Activated T-helper 2 cell treated with anti-CD3 and anti-CD28 coated beads, Interferon-gamma antibody, Interleukin-2, Interleukin-4, amounts not matched to agents 10 μg/mL and 5 μg/mL and 100 μg/mL, durations not matched to agents 14 hours and 24 hours and 36 hours (primary cell): ENCODE results near the gene WDR20. TPM values are rescaled to one million over a fixed set of nuclear protein-coding genes. Genes with fewer than 3 reads are reported as not detected.
A peak's percentile ranks its signal among the peaks of the same experiment; 100 is the strongest.
"Not testable (repeated sequence)": the region's sequence is repeated elsewhere in the genome, so short reads cannot be mapped to it uniquely, and the experiment has no call there.

ENCODE experiments used
- DNase-seq: peaks from one replicate; pipeline ENCODE4 v3.0.0; 2021; ENCODE audit warnings: low spot score
- H3K27ac Mint-ChIP-seq: one replicate; pipeline ENCODE4 v1.8.0; 2021; ENCODE audit warnings: mixed read lengths
- H3K27me3 Mint-ChIP-seq: one replicate; pipeline ENCODE4 v1.8.0; 2021; ENCODE audit warnings: low read depth, mixed read lengths
- H3K36me3 Mint-ChIP-seq: one replicate; pipeline ENCODE4 v1.8.0; 2021; ENCODE audit warnings: low read depth, mixed read lengths
- H3K4me1 Mint-ChIP-seq: one replicate; pipeline ENCODE4 v1.8.0; 2021; ENCODE audit warnings: low read depth, mixed read lengths
- H3K4me3 Mint-ChIP-seq: one replicate; pipeline ENCODE4 v1.8.0; 2021; ENCODE audit warnings: low read depth, mild to moderate bottlenecking, moderate library complexity, mixed read lengths
- H3K9me3 Mint-ChIP-seq: one replicate; pipeline ENCODE4 v1.8.0; 2021; ENCODE audit warnings: mixed read lengths
- intact Hi-C: fragments of 100-400 bp; cut with micrococcal nuclease; formaldehyde crosslinking; loops from one replicate; pipeline ENCODE4 v1.15.1; 2023
- total RNA-seq: library from RNA; stranded (reverse); gene quantifications from 2 replicates; pipeline ENCODE4 v1.2.3, GENCODE V29; 2022

WDR20 gene, protein sequence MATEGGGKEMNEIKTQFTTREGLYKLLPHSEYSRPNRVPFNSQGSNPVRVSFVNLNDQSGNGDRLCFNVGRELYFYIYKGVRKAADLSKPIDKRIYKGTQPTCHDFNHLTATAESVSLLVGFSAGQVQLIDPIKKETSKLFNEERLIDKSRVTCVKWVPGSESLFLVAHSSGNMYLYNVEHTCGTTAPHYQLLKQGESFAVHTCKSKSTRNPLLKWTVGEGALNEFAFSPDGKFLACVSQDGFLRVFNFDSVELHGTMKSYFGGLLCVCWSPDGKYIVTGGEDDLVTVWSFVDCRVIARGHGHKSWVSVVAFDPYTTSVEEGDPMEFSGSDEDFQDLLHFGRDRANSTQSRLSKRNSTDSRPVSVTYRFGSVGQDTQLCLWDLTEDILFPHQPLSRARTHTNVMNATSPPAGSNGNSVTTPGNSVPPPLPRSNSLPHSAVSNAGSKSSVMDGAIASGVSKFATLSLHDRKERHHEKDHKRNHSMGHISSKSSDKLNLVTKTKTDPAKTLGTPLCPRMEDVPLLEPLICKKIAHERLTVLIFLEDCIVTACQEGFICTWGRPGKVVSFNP
- 35.3 and 37.0 TPM in 2 replicates for total RNA-seq

- peak within 1 kb of the TSS; percentile 94 for H3K4me3 Mint-ChIP-seq
- peaks cover 9% of the 10 kb centered on the region for H3K36me3 Mint-ChIP-seq
- no peaks in the 10 kb centered on the region for H3K27me3 Mint-ChIP-seq
- H3K4me1 Mint-ChIP-seq: peaks cover 17% of the 10 kb centered on the region
- peak; percentile 98 for DNase-seq
- peak within 1 kb of the TSS; percentile 94 for H3K27ac Mint-ChIP-seq
- intact Hi-C loops: loop anchor here (1.0 to 5.0 kb wide), 7 partner anchors 43 to 178 kb away; partner anchors contain the start of genes DYNC1H1, HSP90AA1, MOK and ZNF839
- H3K9me3 Mint-ChIP-seq: no peaks in the 10 kb centered on the region
These were observed at the start of gene WDR20 for GRCh38 chr14:102139286-102140026. Gene WDR20, plus strand, starts transcription at chr14:102139897. Its CDS starts 27 bp downstream, at chr14:102139924.

GRCh38 chr14:102090713-102091112, 49.0 kb upstream of the WDR20 start:
- Mint-ChIP-seq H3K4me1 (peaks cover 25% of the 10 kb centered on the region), H3K9me3 (no peaks in the 10 kb centered on the region), H3K27me3 (no peaks in the 10 kb centered on the region), H3K27ac (no peak overlapping the region), H3K4me3 (no peak overlapping the region), H3K36me3 (peaks cover 6% of the 10 kb centered on the region)
- DNase-seq: no peak
- intact Hi-C loops: no loop called here

- no peak overlapping the region for H3K27ac Mint-ChIP-seq
- no peaks in the 10 kb centered on the region for H3K27me3 Mint-ChIP-seq
- no peaks in the 10 kb centered on the region for H3K9me3 Mint-ChIP-seq
- no peak for DNase-seq
- no peak overlapping the region for H3K4me3 Mint-ChIP-seq
- peaks cover 28% of the 10 kb centered on the region for H3K4me1 Mint-ChIP-seq
- H3K36me3 Mint-ChIP-seq: no peaks in the 10 kb centered on the region
- intact Hi-C loops: no loop called here
These were observed 46.9 kb upstream of the WDR20 start for GRCh38 chr14:102092806-102093205.

DNA sequence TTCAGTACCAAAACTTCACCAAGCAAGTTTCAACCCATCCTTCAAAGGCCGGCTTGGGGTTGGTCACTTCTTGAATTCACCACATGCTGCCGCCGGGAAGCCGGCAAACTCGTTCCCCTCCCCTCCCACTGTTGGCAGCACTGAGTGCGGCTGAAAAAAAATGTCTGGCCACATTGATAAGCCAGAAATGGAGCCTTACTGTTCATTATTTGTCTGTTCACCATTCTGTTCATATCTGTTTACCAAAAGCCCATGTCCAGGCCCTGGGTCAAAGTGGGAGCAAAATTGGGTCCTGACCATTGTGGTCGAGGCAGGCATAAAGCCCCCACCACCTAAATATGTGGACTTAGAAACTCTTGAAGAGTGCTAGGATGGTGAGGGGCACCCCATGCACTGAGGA, 45.6 kb upstream of the WDR20 start:
- intact Hi-C loops: loop anchor here (2.0 kb wide), 1 partner anchor 45 kb away; the partner anchor contains the start of gene WDR20
- Mint-ChIP-seq H3K4me1 (peaks cover 19% of the 10 kb centered on the region), H3K4me3 (no peak overlapping the region), H3K27me3 (no peaks in the 10 kb centered on the region), H3K27ac (no peak overlapping the region), H3K36me3 (no peaks in the 10 kb centered on the region), H3K9me3 (no peaks in the 10 kb centered on the region)
- no peak for DNase-seq

DNA sequence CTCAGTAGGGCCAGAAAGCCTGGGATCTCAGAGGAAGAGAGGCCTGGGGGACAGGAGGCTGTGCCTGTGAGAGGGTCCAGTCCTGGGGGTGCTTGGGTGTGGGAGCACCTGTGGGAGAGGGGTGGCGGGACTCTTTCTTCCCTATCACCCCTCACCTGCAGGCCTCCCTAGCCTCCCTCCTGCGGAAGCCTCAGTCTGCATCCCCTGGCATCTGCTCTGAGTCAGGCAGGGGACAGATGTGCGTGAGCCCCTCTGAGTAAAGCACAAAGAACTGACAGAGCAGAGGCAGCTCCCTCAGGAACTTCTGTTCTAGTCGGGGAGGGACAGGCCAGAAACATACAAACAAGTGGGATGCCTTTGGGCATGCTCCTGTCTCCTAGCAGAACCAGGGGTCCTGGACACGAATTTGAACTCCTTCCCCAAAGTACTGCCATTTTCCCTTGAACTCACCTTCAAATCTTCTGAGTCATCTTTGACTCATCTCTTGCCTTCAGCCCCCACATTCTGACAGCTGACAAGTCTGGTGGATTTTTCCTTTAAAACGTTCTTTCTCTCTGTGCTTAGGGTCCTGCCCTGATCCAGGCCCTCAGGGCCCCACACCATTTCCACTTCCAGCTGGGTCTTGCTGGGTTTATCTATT, 44.3 kb upstream of the WDR20 start:
- Mint-ChIP-seq H3K27ac (no peak overlapping the region), H3K36me3 (no peaks in the 10 kb centered on the region), H3K4me1 (peaks cover 13% of the 10 kb centered on the region), H3K4me3 (no peak overlapping the region), H3K27me3 (no peaks in the 10 kb centered on the region), H3K9me3 (no peaks in the 10 kb centered on the region)
- intact Hi-C loops: loop anchor here (2.0 to 5.0 kb wide), 2 partner anchors 43 to 388 kb away; partner anchors contain the start of gene WDR20
- DNase-seq: no peak

DNA sequence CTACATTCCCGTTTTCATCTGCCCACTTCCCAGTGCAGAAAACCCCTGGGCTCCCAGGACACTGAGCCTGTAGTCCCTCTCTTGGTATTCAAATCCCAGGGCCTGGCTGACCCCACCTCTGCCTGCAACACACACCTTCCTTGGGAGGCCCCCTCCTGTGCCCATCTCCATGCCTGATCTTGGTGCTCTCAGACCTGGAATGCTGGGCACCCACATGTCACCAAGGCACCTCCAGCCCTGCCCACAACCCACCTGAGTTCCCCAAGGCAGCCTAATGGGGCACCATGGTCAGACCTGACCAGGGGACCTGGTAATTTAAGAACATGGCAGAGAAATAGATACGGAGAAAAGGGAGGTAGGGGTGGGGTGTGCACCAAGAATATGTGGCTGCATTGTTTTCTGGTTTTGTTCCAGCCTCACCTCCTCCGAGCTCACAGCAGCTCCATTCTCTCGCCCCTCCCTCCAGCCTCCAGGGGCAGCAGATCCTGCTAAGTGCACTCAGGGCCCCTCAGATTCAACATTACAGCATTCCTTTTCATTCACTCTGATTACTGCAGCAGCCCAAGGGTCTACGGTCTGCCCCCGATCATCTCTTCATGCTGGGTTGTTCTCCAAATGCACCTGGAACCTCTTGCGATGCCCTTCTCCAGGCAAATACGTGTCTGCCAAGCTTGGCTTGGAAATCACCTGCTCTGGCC, 43.7 kb upstream of the WDR20 start:
- H3K4me3 Mint-ChIP-seq: no peak overlapping the region
- H3K9me3 Mint-ChIP-seq: no peaks in the 10 kb centered on the region
- H3K27me3 Mint-ChIP-seq: no peaks in the 10 kb centered on the region
- peaks cover 13% of the 10 kb centered on the region for H3K4me1 Mint-ChIP-seq
- no peak overlapping the region for H3K27ac Mint-ChIP-seq
- H3K36me3 Mint-ChIP-seq: no peaks in the 10 kb centered on the region
- no peak for DNase-seq
- intact Hi-C loops: loop anchor here (1.0 to 5.0 kb wide), 4 partner anchors 8 to 389 kb away; partner anchors contain the start of gene WDR20

GRCh38 chr14:102096569-102097188, 43.0 kb upstream of the WDR20 start:
- intact Hi-C loops: loop anchor here (1.0 to 5.0 kb wide), 3 partner anchors 8 to 389 kb away; no protein-coding TSS in a partner anchor
- H3K27me3 Mint-ChIP-seq: no peaks in the 10 kb centered on the region
- H3K4me3 Mint-ChIP-seq: no peak overlapping the region
- peak; percentile 35 for DNase-seq
- H3K9me3 Mint-ChIP-seq: no peaks in the 10 kb centered on the region
- no peaks in the 10 kb centered on the region for H3K36me3 Mint-ChIP-seq
- no peak overlapping the region for H3K27ac Mint-ChIP-seq
- H3K4me1 Mint-ChIP-seq: peaks cover 13% of the 10 kb centered on the region

GRCh38 chr14:102097441-102098135, 42.1 kb upstream of the WDR20 start:
- Mint-ChIP-seq H3K9me3 (no peaks in the 10 kb centered on the region), H3K4me3 (no peak overlapping the region), H3K27ac (no peak overlapping the region), H3K4me1 (peaks cover 13% of the 10 kb centered on the region), H3K27me3 (no peaks in the 10 kb centered on the region), H3K36me3 (no peaks in the 10 kb centered on the region)
- no peak for DNase-seq
- intact Hi-C loops: loop anchor here (5.0 kb wide), 1 partner anchor 390 kb away; no protein-coding TSS in a partner anchor

DNA sequence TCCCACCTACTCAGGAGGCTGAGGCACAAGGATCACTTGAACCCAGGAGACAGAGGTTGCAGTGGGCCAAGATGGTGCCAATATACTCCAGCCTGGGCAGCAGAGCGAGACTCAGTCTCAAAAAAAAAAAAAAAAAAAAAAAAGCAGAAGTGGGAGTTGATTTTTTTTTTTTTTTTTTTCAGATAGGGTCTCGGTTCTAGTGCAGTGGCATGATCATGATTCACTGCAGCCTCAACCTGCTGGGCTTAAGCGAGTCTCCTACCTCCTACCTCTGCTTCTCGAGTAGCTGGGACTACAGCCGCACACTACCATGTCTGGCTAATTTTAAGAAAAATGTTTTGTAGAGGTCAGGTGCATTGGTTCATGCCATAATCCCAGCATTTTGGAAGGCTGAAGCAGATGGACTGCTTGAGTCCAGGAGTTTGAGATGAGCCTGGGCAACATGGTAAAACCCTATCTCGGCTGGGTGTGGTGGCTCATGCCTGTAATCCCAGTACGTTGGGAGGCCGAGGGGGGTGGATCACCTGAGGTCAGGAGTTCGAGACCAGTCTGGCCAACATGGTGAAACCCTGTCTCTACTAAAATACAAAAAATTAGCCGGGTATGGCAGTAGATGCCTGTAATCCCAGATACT, 36.5 kb upstream of the WDR20 start:
- intact Hi-C loops: no loop called here
- no peak for DNase-seq
- H3K4me3 Mint-ChIP-seq: no peak overlapping the region
- H3K9me3 Mint-ChIP-seq: no peaks in the 10 kb centered on the region
- no peak overlapping the region for H3K27ac Mint-ChIP-seq
- H3K4me1 Mint-ChIP-seq: no peaks in the 10 kb centered on the region
- no peaks in the 10 kb centered on the region for H3K36me3 Mint-ChIP-seq
- peaks cover 4% of the 10 kb centered on the region for H3K27me3 Mint-ChIP-seq

DNA sequence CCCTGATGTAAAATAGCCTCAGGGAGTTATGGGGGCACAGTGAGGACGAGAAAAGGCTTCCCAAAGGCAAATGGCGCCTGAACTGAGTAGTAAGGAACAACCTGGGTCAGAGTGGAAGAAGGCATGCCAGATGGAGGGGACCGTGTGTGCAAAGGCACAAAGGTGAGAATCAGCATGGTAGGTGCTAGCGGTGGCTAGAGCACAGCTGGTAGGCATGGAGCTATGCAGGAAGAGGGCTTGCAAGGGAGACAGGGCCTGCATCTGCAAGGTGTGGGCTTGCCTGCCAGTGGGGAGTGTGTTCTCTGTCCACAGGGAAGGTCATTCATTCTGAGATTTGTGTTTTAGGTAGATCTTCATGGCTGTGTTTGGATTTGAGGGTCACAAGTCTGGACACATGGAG, 34.3 kb upstream of the WDR20 start:
- Mint-ChIP-seq H3K4me3 (no peak overlapping the region), H3K27me3 (peaks cover 4% of the 10 kb centered on the region), H3K9me3 (peaks cover 9% of the 10 kb centered on the region), H3K27ac (no peak overlapping the region), H3K36me3 (no peaks in the 10 kb centered on the region), H3K4me1 (no peaks in the 10 kb centered on the region)
- intact Hi-C loops: no loop called here
- DNase-seq: no peak

DNA sequence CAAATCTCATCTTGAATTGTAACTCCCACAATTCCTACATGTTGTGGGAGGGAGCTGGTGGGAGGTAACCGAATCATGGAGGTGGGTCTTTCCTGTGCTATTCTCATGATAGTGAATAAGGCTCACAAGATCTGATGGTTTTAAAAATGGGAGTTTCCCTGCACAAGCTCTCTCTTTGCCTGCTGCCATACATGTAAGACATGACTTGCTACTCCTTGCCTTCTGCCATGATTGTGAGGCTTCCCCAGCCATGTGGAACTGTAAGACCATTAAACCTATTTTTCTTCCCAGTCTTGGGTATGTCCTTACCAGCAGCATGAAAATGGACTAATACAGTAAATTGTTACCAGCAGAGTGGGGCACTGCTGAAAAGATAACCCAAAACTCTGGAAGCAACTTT, 30.4 kb upstream of the WDR20 start:
- H3K4me1 Mint-ChIP-seq, DNase-seq, H3K27me3 Mint-ChIP-seq, intact Hi-C loops, H3K36me3 Mint-ChIP-seq, H3K4me3 Mint-ChIP-seq, H3K27ac Mint-ChIP-seq, H3K9me3 Mint-ChIP-seq: not testable (repeated sequence)
